ENCODE results near the gene N4BP2L2. TPM values are rescaled to one million over a fixed set of nuclear protein-coding genes. Genes with fewer than 3 reads are reported as not detected.

The N4BP2L2 gene
- total RNA-seq, 2 experiments from 2014 or later, result 171 TPM

DNA sequence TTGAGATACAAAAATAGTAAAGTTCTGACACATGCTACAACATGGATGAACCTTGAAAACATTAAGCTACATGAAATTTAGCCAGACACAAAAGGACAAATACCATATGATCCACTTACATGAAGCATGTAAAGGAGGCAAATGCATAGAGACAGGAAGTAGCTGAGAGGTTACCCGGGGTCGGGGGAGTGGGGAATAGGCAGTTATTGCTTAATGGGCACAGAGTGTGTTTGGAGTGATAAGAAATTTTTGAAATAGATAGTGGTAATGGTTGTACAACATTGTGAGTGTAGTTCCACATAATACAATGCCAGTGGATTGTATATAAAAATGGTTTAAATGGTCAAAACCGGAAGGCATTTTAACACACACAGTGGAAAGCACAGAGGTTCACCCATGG, 115.0 kb downstream of the N4BP2L2 start:
- POLR2A ChIA-PET, result no interaction called here
- intact Hi-C loops (cut with DNase I, micrococcal nuclease), result loop anchor here in 1 of 2 experiments (5.0 to 10.0 kb wide), 2 partner anchors 261 to 1259 kb away; partner anchors contain the start of gene HSPH1

DNA sequence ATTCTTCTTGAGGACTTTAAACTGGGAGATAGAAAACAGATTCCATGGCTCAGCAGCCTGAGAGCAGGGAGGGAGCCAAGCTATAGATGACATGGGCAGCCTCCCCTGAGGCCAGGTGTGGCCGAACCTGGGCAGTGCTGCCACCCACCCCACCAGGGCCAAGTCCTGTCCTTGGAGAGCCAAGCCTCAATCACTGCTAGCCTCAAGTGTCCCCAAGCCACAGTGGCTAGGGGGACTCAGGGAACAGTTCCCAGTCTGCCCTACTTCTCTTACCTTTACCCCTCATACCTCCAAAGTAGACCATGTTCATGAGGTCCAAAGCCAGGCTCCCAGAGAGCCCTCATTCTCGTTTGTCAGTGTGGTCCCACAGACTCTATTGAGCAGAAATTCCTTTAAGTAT, 118.7 kb downstream of the N4BP2L2 start:
- Histone ChIP-seq H3K4me3 (ENCODE audit: low read length) (no peak overlapping the region), H3K36me3 (ENCODE audit: insufficient read depth, low read length) (peaks cover 26% of the 10 kb centered on the region), H3K9me3 (ENCODE audit: control insufficient read depth in 1 of 2, insufficient read depth in 1 of 2, low read length in 2 of 2) (peaks cover 0 to 8% of the 10 kb centered on the region in 2 experiments), H3K27me3 (ENCODE audit: control insufficient read depth in 1 of 2, insufficient read depth in 2 of 2, low read length in 2 of 2) (no peaks in the 10 kb centered on the region), H3K27ac (ENCODE audit: low read depth in 1 of 2, low read length in 2 of 2) (no peak overlapping the region), H3K4me1 (ENCODE audit: insufficient read depth, low read length) (peaks cover 10% of the 10 kb centered on the region)
- Mint-ChIP-seq H3K27ac (no peak overlapping the region), H3K36me3 (ENCODE audit: low read depth) (peaks cover 62% of the 10 kb centered on the region), H3K27me3 (no peaks in the 10 kb centered on the region), H3K4me1 (ENCODE audit: low read depth) (peaks cover 26% of the 10 kb centered on the region), H3K4me3 (no peak overlapping the region), H3K9me3 (no peaks in the 10 kb centered on the region)
- intact Hi-C loops (cut with DNase I, micrococcal nuclease), result loop anchor here in 1 of 2 experiments (5.0 to 10.0 kb wide), 2 partner anchors 258 to 1255 kb away; partner anchors contain the start of gene HSPH1
- TF ChIP-seq, protein P1, sequence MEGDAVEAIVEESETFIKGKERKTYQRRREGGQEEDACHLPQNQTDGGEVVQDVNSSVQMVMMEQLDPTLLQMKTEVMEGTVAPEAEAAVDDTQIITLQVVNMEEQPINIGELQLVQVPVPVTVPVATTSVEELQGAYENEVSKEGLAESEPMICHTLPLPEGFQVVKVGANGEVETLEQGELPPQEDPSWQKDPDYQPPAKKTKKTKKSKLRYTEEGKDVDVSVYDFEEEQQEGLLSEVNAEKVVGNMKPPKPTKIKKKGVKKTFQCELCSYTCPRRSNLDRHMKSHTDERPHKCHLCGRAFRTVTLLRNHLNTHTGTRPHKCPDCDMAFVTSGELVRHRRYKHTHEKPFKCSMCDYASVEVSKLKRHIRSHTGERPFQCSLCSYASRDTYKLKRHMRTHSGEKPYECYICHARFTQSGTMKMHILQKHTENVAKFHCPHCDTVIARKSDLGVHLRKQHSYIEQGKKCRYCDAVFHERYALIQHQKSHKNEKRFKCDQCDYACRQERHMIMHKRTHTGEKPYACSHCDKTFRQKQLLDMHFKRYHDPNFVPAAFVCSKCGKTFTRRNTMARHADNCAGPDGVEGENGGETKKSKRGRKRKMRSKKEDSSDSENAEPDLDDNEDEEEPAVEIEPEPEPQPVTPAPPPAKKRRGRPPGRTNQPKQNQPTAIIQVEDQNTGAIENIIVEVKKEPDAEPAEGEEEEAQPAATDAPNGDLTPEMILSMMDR (IDR thresholded peaks at IDR 0.05), result no peak
- no peak for ATAC-seq (ENCODE audit: poor library complexity)
- ChIA-PET CTCF (no interaction called here), POLR2A (no interaction called here)
- DNase-seq, result no peak

More for the DNA sequence above, 115.0 kb downstream of the N4BP2L2 start:
- H3K4me3 Mint-ChIP-seq, result peak overlapping the region; percentile 40
- CTCF ChIA-PET, result interaction anchor here (0.8 kb wide), 1 partner anchor 9 kb away, joined by 3 read pairs; no protein-coding TSS in a partner anchor
- H3K9me3 ChIP-seq (ENCODE audit: control insufficient read depth in 1 of 2, insufficient read depth in 1 of 2, low read length in 2 of 2), result peaks cover 0 to 8% of the 10 kb centered on the region in 2 experiments
- peaks cover 43% of the 10 kb centered on the region for H3K4me1 Mint-ChIP-seq (ENCODE audit: low read depth)
- H3K27me3 ChIP-seq (ENCODE audit: control insufficient read depth in 1 of 2, insufficient read depth in 2 of 2, low read length in 2 of 2), result no peaks in the 10 kb centered on the region
- H3K9me3 Mint-ChIP-seq, result no peaks in the 10 kb centered on the region
- TF ChIP-seq, protein P1 (IDR thresholded peaks at IDR 0.05), result no peak
- peaks cover 79% of the 10 kb centered on the region for H3K36me3 Mint-ChIP-seq (ENCODE audit: low read depth)
- no peak overlapping the region for H3K27ac ChIP-seq (ENCODE audit: low read depth in 1 of 2, low read length in 2 of 2)
- ATAC-seq (ENCODE audit: poor library complexity) (no peak), DNase-seq (no peak)
- peaks cover 20% of the 10 kb centered on the region for H3K36me3 ChIP-seq (ENCODE audit: insufficient read depth, low read length)
- no peak overlapping the region for H3K4me3 ChIP-seq (ENCODE audit: low read length)
- H3K4me1 ChIP-seq (ENCODE audit: insufficient read depth, low read length), result peaks cover 31% of the 10 kb centered on the region
- H3K27ac Mint-ChIP-seq, result peak overlapping the region; percentile 35
- no peaks in the 10 kb centered on the region for H3K27me3 Mint-ChIP-seq

DNA sequence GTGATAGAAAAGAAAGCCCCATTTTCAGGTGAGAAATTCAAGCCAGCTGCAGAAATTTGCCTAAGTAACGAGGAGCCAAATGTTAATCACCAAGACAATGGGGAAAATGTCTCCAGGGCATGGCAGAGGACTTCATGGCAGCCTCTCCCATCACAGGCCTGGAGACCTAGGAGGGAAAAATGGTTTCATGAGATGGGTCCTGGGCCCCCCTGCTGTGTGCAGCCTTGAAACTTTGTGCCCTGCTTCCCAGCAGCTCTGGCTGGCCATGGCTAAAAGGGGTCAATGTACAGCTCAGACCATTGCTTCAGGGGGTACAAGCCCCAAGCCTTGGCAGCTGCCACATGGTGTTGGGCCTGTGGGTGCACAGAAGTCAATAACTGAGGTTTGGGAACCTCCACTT, 120.6 kb downstream of the N4BP2L2 start:
- no peak overlapping the region for H3K27ac Mint-ChIP-seq
- Histone ChIP-seq H3K27ac (ENCODE audit: low read depth in 1 of 2, low read length in 2 of 2) (no peak overlapping the region), H3K4me1 (ENCODE audit: insufficient read depth, low read length) (no peaks in the 10 kb centered on the region), H3K27me3 (ENCODE audit: control insufficient read depth in 1 of 2, insufficient read depth in 2 of 2, low read length in 2 of 2) (no peaks in the 10 kb centered on the region), H3K9me3 (ENCODE audit: control insufficient read depth in 1 of 2, insufficient read depth in 1 of 2, low read length in 2 of 2) (peaks cover 0 to 8% of the 10 kb centered on the region in 2 experiments), H3K36me3 (ENCODE audit: insufficient read depth, low read length) (peaks cover 20% of the 10 kb centered on the region), H3K4me3 (ENCODE audit: low read length) (no peak overlapping the region)
- H3K9me3 Mint-ChIP-seq, result no peaks in the 10 kb centered on the region
- CTCF ChIA-PET, result no interaction called here
- TF ChIP-seq, protein P1 (IDR thresholded peaks at IDR 0.05), result no peak
- DNase-seq, result no peak
- ATAC-seq (ENCODE audit: poor library complexity), result no peak
- H3K4me3 Mint-ChIP-seq, result no peak overlapping the region
- no peaks in the 10 kb centered on the region for H3K27me3 Mint-ChIP-seq
- H3K36me3 Mint-ChIP-seq (ENCODE audit: low read depth), result peaks cover 47% of the 10 kb centered on the region
- H3K4me1 Mint-ChIP-seq (ENCODE audit: low read depth), result peaks cover 13% of the 10 kb centered on the region
- intact Hi-C loops (cut with DNase I, micrococcal nuclease), result no loop called here
- POLR2A ChIA-PET, result no interaction called here
